Endothelial cell of umbilical vein (primary cell): ENCODE results near the gene NXT1. TPM values are rescaled to one million over a fixed set of nuclear protein-coding genes. Genes with fewer than 3 reads are reported as not detected.

Experiments
- BruUV-seq: library from RNA; stranded (reverse); fragments of 400-500 nt; replicated peaks from 2 replicates; lab custom pipeline; 2021; lab: Mats Ljungman, UMichigan
- CTCF ChIA-PET: fragments of 300-600, 350-600 bp; sonication (Branson Sonifier 250); formaldehyde crosslinking; loops from one replicate; lab custom pipeline; 2021; ENCODE audit warnings: antibody characterized with exemption, inconsistent platforms; lab: Charles Lee
- POLR2A ChIA-PET: fragments of 300-600, 350-600 bp; sonication (Branson Sonifier 250); formaldehyde crosslinking; loops from one replicate; lab custom pipeline; 2021; ENCODE audit warnings: antibody characterized with exemption, inconsistent platforms; lab: Charles Lee
- DNase-seq: peaks from one replicate; pipeline ENCODE4 v3.0.0-alpha.2; 2011; ENCODE audit warnings: low read depth, low spot score
- FAIRE-seq: peaks from 2 replicates; lab custom pipeline; 2011; peaks lifted over from hg19 to GRCh38; lab: Jason Lieb, UNC
- H2AFZ ChIP-seq: 2 replicates; pipeline ENCODE4 v1.6.0; 2012; ENCODE audit warnings: low read depth, low read length, control low read depth, inconsistent platforms
- H3K27ac ChIP-seq: 2 replicates; pipeline ENCODE4 v1.5.1; 2011; ENCODE audit warnings: low read depth, mild to moderate bottlenecking, control low read depth, low read length, moderate library complexity; ENCODE audit not compliant: insufficient read depth
- H3K27me3 ChIP-seq, 2 experiments: 2 replicates each; pipeline versions ENCODE4 v1.6.0 to v1.6.1; 2011; ENCODE audit warnings: low read length in 2 of 2, mixed read lengths in 1 of 2; ENCODE audit not compliant: control insufficient read depth in 2 of 2, insufficient read depth in 2 of 2
- H3K36me3 ChIP-seq, 2 experiments: 2 replicates in 1 of 2; 3 replicates in 1 of 2; pipeline ENCODE4 v1.5.1; 2011; ENCODE audit warnings: low read length in 2 of 2, mild to moderate bottlenecking in 1 of 2, moderate library complexity in 1 of 2; ENCODE audit not compliant: control insufficient read depth in 2 of 2, insufficient read depth in 2 of 2; ENCODE audit errors: extremely low read depth in 1 of 2
- H3K4me1 ChIP-seq: 3 replicates; pipeline ENCODE4 v1.5.1; 2011; ENCODE audit warnings: mild to moderate bottlenecking, low read length; ENCODE audit not compliant: control insufficient read depth, insufficient read depth; ENCODE audit errors: extremely low read depth
- H3K4me2 ChIP-seq: 2 replicates; pipeline ENCODE4 v1.6.1; 2011; ENCODE audit warnings: low read length, control low read depth, mixed read lengths; ENCODE audit not compliant: insufficient read depth
- H3K4me3 ChIP-seq, 3 experiments: fragments of 200-600 bp in 1 of 3; sonication (generic), shearing (Covaris generic) in 1 of 3; replicated peaks in 1 of 3; 2 replicates each; pipeline ENCODE4 v1.5.1; 2011 to 2016; ENCODE audit warnings: control low read depth in 3 of 3, low read length in 3 of 3, mild to moderate bottlenecking in 2 of 3, inconsistent platforms in 1 of 3, low read depth in 1 of 3, moderate library complexity in 1 of 3; ENCODE audit not compliant: insufficient read depth in 1 of 3
- H3K79me2 ChIP-seq: 2 replicates; pipeline ENCODE4 v1.6.0; 2012; ENCODE audit warnings: low read length, inconsistent platforms; ENCODE audit not compliant: control insufficient read depth, insufficient read depth
- H3K9ac ChIP-seq: replicated peaks from 2 replicates; pipeline ENCODE3; 2011; ENCODE audit warnings: low read length, control low read depth; ENCODE audit not compliant: insufficient read depth; ENCODE audit errors: extremely low read depth
- H3K9me1 ChIP-seq: replicated peaks from 3 replicates; pipeline ENCODE4 v1.6.0; 2011; ENCODE audit warnings: mild to moderate bottlenecking, low read length; ENCODE audit not compliant: control insufficient read depth, insufficient read depth; ENCODE audit errors: extremely low read depth
- H3K9me3 ChIP-seq: replicated peaks from 2 replicates; pipeline ENCODE4 v1.5.1; 2012; ENCODE audit warnings: low read length, inconsistent platforms; ENCODE audit not compliant: control insufficient read depth, insufficient read depth
- H4K20me1 ChIP-seq: replicated peaks from 2 replicates; pipeline ENCODE3; 2011; ENCODE audit warnings: mild to moderate bottlenecking, low read length; ENCODE audit not compliant: control insufficient read depth, insufficient read depth; ENCODE audit errors: extremely low read depth
- CTCF ChIP-seq, 2 donors: IDR thresholded peaks; 1 replicate in 1 of 2; 2 replicates in 1 of 2; pipeline ENCODE4 v1.5.1; 2011; ENCODE audit warnings: low read length in 2 of 2, mild to moderate bottlenecking in 2 of 2, moderate library complexity in 2 of 2, control low read depth in 1 of 2, inconsistent platforms in 1 of 2, low read depth in 1 of 2; ENCODE audit not compliant: insufficient read depth in 1 of 2; ENCODE audit errors: extremely low read depth in 1 of 2
- EZH2 ChIP-seq: IDR thresholded peaks from 2 replicates; pipeline ENCODE4 v1.6.1; 2012; ENCODE audit warnings: borderline replicate concordance, low read depth, mild to moderate bottlenecking, moderate library complexity, low read length, inconsistent platforms; ENCODE audit not compliant: severe bottlenecking
- FOS ChIP-seq: IDR thresholded peaks from 2 replicates; pipeline ENCODE4 v1.6.1; 2011; ENCODE audit warnings: mild to moderate bottlenecking, low read length, moderate library complexity, borderline replicate concordance; ENCODE audit not compliant: insufficient read depth
- GATA2 ChIP-seq: IDR thresholded peaks from 2 replicates; pipeline ENCODE4 v1.7.0; 2011; ENCODE audit warnings: low read depth, mild to moderate bottlenecking, moderate library complexity, mixed read lengths, low read length; ENCODE audit not compliant: insufficient read length, insufficient read depth
- JUN ChIP-seq: IDR thresholded peaks from 2 replicates; pipeline ENCODE4 v1.6.1; 2011; ENCODE audit warnings: borderline replicate concordance, low read depth; ENCODE audit not compliant: insufficient read length, insufficient read depth
- MAX ChIP-seq: IDR thresholded peaks from 2 replicates; pipeline ENCODE4 v1.6.1; 2011; ENCODE audit not compliant: insufficient read depth, insufficient read length
- MYC ChIP-seq: IDR thresholded peaks from one replicate; pipeline ENCODE4 v1.6.1; 2011; ENCODE audit warnings: mild to moderate bottlenecking, low read depth, low read length
- POLR2A ChIP-seq: IDR thresholded peaks from 2 replicates; pipeline ENCODE4 v1.6.1; 2012; ENCODE audit warnings: low read depth, mild to moderate bottlenecking, control low read depth, low read length
- POLR2AphosphoS5 ChIP-seq: IDR thresholded peaks from 2 replicates; pipeline ENCODE4 v1.6.1; 2012; ENCODE audit warnings: low read depth, mild to moderate bottlenecking, control low read depth, low read length, moderate library complexity; ENCODE audit not compliant: insufficient read depth
- dilution Hi-C: fragments of 300-500 bp; cut with MboI; formaldehyde crosslinking; loops from one replicate; pipeline ENCODE4 v1.15.0; 2019; ENCODE audit warnings: low sequenced_read_pairs; ENCODE audit not compliant: extremely low pct_ligation_motif_present
- intact Hi-C: fragments of 100-400 bp; cut with micrococcal nuclease; formaldehyde crosslinking; loops from one replicate; pipeline ENCODE4 v1.10.0; 2022
- polyA plus RNA-seq, 4 experiments: library from polyadenylated mRNA; depleted of rRNA in 3 of 4; stranded (reverse) in 3 of 4; unstranded in 1 of 4; fragments of >200 nt; gene quantifications; 2 replicates each; pipeline versions ENCODE4 v1.2.1 to v1.2.3, GENCODE V29; 2011 to 2012; ENCODE audit warnings: missing spikeins in 1 of 4
- total RNA-seq: library from RNA; stranded (reverse); gene quantifications from 2 replicates; pipeline ENCODE4 v1.2.3, GENCODE V29; 2021

Gene NXT1
- total and polyA plus RNA-seq, 2 donors (not counting 3 experiments of a cell fraction or from before 2014, with no cell fraction given), result 27.1 to 39.2 TPM

GRCh38 chr20:23363257-23363649 lies 12.7 kb downstream of the NXT1 start:
- no peak for FAIRE-seq

More at GRCh38 chr20:23363257-23363649, 12.7 kb downstream of the NXT1 start:
- Histone ChIP-seq H3K27ac (peak overlapping the region; percentile 80), H3K4me1 (peaks cover 43% of the 10 kb centered on the region), H3K36me3 (peaks cover 12 to 15% of the 10 kb centered on the region in 2 experiments), H3K9me3 (no peaks in the 10 kb centered on the region), H3K9me1 (no peaks in the 10 kb centered on the region), H3K9ac (peak overlapping the region; percentile 91), H4K20me1 (peaks cover 4% of the 10 kb centered on the region), H3K4me2 (peak overlapping the region; percentile 84), H3K27me3 (no peaks in the 10 kb centered on the region), H3K4me3 (peak overlapping the region in 2 of 3 experiments; percentile 65 to 73), H2AFZ (no peak overlapping the region), H3K79me2 (peaks cover 56% of the 10 kb centered on the region)
- POLR2A ChIA-PET, result no interaction called here
- dilution Hi-C loops, result no loop called here
- intact Hi-C loops, result loop anchor here (5.0 to 10.0 kb wide), 2 partner anchors 274 to 742 kb away; partner anchors contain the start of gene CST3
- TF ChIP-seq MYC, result no peak
- no peak for TF ChIP-seq EZH2
- no peak for TF ChIP-seq JUN
- TF ChIP-seq MAX, result no peak
- TF ChIP-seq FOS, result no peak
- no peak for TF ChIP-seq POLR2AphosphoS5
- no peak for TF ChIP-seq GATA2
- no peak for TF ChIP-seq CTCF (IDR thresholded peaks at IDR 0.05; ENCODE audit: extremely low read depth in 1 of 2, insufficient read depth in 1 of 2, low read depth in 1 of 2, low read length in 2 of 2)
- no peak for TF ChIP-seq POLR2A
- CTCF ChIA-PET, result no interaction called here
- DNase-seq, result no peak
- BruUV-seq, result no TSS peak
